Fibroblast of skin of abdomen (primary cell): ENCODE measurements around the gene SLC22A4. TPM values are rescaled to one million over a fixed set of nuclear protein-coding genes. Genes with fewer than 3 reads are reported as not detected.

Experiments
- DNase-seq: peaks from one replicate; pipeline ENCODE4 v3.0.0-alpha.2; 2013
- polyA plus RNA-seq, 2 experiments: library from polyadenylated mRNA; unstranded; fragments of 120-200 nt; gene quantifications; one replicate each; pipeline ENCODE4 v1.2.1, GENCODE V29; 2013; ENCODE audit not compliant: insufficient read length in 2 of 2

Gene SLC22A4
- 2.2 TPM for polyA plus RNA-seq (2013, experiment 1 of 2; ENCODE audit: insufficient read length)
- polyA plus RNA-seq (2013, experiment 2 of 2; ENCODE audit: insufficient read length), result 2.3 TPM

DNA sequence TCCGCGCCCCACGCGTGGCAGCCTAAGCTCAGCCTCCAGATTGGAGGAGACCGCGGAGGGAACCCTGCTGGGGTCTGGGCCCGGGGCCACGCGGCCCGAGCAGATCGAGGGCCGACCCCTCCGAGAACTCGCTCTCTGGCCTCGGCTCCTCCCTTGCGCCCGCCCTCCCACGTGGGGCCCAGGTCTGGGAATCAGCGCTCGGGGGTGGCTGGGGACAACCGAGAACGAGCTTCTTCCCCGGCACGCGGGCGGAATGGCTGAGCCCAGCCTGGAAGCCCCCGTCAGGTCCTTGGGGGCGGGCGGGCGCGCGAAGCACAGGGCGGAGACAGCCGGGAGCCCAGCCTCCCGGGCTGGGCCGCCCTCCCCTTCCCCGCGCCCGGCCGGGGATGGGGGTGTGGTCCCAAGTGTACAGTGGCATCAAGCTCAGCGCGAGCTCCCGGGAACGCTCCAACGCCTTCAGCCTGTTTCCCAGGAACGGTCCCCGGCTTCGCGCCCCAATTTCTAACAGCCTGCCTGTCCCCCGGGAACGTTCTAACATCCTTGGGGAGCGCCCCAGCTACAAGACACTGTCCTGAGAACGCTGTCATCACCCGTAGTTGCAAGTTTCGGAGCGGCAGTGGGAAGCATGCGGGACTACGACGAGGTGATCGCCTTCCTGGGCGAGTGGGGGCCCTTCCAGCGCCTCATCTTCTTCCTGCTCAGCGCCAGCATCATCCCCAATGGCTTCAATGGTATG is at the start of gene SLC22A4:
Gene SLC22A4 (plus strand): TSS at position 403 of the 736 bp plus-strand sequence. CDS start 223 bp downstream, at position 626.
- peak; percentile 97 for DNase-seq

DNA sequence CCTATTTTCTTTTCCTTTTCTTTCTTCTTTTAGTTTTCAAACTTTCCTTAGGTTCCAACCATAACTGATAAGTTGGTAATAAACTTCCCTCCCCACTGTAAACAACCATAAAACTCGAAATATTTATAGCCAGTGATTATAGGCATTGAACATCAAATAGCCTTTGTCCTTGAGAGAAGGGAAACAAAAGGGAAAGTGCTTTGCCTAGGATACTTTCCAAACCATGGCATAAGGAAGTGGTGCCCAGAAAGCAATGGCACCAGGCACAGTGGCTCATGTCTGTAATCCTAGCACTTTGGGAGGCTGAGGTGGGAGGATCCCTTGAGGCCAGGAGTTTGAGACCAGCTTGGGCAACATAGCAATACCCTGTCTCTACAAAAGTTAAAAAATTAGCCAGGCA is 48.6 kb upstream of the SLC22A4 start:
- no peak for DNase-seq

DNA sequence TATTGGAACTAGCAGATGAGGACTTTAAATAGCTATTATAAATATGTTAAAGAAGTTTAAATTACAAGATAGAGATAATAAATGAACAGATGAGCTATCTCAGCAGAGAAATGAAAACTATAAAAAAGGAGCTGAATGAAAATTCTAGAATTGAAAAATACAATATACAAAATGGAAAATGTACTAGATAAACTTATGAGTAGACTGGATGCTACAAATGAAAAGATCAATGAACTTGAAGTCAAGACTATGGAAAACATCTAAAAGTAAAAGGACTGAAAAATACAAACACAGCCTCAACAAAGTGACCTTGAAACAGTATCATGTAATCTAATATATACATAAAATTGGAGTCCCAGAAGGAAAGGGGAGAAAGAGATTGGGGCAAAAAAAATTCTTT is 47.4 kb upstream of the SLC22A4 start:
- DNase-seq, result no peak

DNA sequence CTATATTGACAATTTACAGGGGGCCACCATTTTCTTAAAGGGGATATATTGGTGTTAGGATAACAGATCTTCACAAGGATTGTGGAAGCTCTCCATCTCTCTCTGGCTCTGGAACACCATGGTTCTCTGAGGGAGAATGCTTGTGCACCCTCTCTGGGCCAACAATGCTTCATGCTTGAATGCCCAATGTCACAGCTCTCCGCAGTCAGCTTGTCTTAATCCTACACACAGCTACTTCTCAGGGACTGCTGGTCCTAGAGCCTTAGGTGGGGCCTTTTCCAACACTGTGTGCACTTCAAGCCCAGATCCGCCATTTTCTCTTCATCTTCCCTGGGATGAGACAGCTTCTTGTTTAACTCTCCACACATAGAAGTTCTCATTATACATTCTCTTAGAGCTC is 43.6 kb upstream of the SLC22A4 start:
- DNase-seq, result no peak

DNA sequence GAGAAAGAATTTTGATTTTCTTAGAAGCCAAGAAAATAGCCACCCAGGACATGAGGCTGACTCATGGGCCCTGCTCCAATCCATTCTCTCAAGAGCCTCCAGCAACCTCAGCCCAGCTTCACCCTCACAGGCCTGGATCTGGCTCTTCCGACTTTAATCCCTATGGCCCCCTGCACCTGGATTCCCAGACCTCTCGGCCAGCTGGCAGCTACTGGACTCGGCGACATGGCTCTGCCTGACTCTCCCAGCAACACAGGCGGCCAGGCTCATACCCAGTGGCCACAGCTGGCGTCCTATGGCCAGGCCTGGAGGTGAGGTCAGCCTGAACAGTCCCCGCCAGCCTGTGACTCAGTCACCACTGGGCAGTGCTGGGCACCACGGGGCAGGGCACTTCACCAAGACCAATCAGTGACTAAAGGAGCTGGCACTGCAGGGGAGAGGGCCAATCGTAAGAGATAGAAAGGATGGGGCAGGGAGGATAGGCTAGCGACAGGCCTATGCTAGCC is 42.9 kb upstream of the SLC22A4 start:
- DNase-seq, result no peak

DNA sequence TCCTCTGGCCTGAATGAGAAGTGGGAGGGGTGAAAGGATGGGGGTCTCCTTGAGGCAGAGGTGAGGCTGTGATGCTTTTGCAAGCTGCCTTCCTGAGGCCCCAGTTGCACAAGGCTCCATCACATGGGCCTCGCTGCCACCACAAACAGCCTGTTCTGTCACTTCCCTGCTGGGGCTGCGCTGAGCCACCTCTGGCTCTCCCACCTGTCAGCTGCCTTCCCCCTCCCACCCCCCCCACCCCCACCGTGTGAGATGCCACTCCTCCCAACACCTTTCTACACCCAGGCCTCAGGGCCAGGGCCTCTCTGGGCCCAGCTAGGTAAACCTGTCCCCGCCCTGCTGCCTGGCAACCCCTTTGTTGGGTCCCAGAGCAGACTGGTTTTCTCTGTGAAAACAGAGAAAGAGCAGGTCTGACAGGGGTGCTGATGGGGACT is 41.2 kb upstream of the SLC22A4 start:
- no peak for DNase-seq

DNA sequence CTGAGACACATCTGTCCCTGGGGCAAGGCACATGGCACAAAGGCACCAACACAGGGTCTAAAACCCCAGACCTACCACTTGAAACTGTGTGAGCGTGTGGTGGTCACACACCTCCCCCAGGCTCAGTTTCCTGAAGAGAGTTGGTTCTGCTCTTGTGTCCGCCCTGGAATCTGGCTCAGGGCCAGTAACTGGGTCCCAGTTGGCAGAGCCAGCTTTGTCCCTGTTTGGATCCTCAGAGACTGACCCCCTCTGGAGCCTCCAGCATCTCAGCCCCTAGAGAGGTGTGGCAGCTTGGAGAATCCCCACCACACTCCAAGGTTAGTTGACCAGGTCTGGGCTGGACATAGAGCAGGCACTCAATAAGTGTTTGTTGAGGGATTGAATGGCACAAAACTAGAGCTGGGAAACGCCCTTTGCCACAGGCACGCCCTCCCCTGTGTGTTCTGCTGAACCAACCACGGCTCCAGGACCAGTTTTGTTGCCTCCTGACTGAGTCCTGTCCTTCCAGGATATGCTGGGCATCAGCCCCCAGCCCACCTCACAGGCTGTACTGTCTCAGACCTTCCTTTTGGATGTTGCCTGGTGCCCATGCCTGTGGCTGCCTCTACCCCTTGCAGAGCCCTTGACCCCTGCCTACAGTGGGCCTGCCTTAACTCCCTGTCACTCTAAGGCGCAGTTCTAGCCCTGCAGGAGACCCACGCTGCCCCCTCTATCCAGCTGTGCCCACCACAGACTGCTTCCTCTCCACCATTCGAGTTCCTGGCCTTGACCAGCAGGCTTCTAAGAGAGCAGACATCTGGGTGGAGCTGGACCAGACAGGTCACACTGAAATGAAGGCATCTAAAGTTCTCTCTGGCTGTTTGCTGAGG is 40.5 kb upstream of the SLC22A4 start:
- DNase-seq, result no peak

DNA sequence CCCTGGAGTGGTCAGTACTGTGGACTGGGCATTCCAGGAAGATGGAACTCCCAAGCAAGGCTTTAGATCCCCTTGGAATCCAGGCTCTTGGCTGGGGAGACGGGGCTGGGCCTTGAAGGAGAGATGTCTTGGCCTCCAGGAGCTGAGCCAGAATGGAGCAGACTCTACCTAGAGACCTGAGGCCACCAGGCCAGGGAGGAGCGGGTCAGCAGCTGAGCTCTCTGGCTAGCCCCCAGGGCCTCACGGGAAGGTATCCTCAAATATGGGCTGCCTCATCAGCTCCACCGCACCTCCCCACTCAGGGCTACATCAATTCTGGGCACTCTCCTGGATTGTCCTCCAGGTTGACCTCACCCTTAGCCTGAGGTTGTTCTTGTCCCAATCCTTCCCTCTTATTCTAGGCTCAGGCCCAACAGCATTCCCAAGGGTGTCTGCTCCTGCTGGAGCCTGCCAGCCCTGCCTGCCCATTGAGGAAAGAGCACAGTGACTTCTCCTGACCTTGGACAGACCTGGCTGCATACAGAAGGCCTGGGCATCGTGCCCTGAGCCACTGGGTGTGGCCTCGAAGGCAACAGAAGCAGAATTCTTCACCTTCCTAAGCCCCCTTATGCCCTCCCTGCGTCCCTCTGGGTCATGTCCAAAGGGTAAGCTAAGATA is 39.7 kb upstream of the SLC22A4 start:
- DNase-seq, result no peak

DNA sequence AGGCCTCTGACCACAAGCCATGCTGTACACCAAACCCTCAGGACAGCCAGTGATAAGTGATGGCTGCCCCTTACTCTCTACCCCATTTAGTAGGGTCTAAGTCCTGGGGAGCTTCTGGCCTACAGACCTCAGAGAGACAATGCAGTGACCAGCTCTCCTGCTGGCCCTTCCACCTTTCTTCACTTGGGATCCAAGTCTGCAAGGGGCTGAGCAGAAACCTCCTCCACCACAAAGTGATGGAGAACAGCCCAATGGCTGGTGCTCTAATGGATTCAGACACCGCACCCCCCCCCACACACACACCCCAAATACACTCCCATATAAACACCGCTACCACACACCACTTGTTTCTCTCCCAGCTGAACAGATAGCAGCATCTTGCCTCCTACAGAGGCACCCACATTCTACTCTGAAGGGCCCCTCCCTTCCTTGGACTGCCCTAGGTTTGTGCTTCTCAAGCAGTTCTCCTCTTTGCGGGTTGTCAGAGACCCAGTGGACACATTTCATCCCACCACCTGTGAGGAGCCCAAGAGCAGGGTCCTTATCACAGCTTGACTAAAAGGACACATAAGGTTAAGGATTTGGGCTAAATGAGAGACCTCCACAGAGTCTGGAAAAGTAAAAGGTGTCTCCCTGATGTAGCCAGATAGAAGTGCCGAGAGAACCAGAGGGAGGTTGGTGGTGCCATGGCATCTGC is 38.0 kb upstream of the SLC22A4 start:
- no peak for DNase-seq

DNA sequence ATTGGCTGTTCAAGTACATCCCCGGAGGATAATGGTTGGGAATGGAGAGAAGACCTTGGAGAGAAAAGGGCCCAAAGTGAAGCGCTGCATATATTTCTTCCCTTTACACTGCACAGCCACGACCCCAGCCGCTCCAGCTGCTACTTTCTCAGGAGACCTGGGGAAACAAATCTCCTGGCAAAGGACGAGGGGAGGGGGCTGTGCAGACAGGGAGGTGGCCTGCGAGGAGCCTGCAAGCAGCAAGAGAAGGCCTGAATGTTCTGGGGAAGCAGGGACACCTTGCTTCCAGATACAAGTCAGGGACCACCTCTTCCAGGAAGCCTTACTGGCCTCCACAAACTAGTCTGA is 37.4 kb upstream of the SLC22A4 start:
- no peak for DNase-seq

DNA sequence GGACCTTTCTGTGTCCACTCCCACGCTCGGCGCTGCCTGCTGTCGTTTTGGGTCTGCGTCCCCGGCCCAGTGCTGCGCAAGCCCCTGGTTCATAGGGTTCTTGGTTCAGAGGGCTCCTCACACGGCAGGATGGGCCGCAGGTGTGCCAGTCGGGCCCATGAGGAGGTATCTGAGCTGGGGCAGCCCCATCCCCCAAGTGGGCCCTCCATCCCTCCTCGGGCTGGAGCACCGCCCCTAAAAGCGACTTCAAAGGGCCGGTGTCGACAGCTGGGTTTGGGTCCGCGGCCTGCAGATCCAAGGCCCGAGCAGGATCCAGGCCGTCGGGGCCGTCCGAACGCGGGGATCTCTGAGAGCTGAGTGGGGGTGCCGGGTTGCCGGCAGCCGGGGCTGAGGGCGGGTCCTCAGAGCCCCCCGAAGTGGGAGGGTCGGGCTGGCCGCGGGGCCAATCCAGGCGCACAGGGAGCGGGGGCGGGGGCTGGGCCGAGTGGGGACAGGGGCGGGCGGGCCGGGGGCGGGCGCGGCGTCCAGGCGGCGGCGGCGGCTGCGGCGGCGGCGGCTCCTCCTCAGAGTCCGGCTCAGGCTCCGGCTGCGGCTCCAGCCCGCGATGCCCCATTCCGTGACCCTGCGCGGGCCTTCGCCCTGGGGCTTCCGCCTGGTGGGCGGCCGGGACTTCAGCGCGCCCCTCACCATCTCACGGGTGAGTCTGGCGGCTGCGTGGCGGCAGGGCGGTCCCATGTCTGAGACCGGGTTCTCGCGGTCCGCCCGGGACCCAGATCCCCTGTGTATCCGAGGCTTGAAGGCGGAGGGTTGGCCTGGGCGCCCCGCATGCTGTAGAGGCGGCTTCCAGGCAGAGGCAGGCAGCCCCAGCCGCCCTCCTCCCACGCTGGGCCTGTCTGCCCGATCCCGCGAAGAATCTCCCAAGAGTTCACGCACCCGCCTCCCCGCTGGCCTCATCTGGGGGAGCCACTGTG is 36.8 kb upstream of the SLC22A4 start, which contains the start of gene PDLIM4:
Gene PDLIM4 (plus strand): TSS at position 566 of the 971 bp plus-strand sequence. CDS start 39 bp downstream, at position 605.
- peak; percentile 71 for DNase-seq

DNA sequence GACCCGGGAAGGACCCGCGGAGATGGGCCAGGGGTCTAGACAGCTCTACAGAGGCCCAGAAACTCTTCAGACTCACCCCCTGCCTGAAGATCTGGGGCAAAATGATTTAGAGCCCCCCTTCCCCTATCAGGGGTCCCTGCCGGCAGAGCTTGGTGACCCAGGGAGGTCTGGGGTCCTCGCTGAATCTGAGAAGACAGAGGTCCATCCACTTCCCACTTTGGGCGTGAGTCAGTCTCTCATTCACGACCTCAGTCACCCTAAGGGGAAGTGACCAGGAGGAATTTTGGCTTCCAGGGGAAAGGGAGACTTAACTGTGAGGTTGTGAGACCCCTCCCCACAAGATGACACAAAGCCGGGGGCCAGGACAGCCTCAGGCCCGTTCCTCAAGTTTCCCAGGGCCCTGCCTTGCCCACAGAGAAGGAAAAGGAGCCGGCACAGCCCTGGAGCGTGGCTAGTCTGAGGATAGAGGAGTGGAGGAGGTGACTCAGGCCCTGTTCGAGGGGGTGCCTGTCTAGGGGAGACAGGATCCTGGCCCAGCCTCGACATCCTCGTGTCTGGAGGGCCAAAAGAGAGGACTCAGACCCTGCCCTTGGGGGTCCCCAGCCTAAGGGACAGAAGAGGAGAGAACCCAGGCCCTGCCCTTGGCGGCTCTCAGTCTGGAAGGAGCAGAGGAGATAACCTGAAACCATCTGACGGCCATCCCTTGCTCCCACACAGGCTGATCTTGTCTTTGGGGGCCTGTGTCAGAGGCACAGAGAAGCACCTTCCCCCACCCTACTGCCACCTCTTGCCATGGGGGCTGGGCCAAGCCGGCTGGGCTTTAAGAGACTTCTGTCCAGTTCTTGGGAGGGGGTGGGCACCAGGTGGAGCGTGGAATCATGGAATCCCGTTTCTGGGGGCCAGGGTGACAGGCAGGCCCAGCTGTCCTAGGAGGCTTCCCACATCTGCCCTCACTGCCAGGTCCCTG is 35.8 kb upstream of the SLC22A4 start:
- peak; percentile 60 for DNase-seq

DNA sequence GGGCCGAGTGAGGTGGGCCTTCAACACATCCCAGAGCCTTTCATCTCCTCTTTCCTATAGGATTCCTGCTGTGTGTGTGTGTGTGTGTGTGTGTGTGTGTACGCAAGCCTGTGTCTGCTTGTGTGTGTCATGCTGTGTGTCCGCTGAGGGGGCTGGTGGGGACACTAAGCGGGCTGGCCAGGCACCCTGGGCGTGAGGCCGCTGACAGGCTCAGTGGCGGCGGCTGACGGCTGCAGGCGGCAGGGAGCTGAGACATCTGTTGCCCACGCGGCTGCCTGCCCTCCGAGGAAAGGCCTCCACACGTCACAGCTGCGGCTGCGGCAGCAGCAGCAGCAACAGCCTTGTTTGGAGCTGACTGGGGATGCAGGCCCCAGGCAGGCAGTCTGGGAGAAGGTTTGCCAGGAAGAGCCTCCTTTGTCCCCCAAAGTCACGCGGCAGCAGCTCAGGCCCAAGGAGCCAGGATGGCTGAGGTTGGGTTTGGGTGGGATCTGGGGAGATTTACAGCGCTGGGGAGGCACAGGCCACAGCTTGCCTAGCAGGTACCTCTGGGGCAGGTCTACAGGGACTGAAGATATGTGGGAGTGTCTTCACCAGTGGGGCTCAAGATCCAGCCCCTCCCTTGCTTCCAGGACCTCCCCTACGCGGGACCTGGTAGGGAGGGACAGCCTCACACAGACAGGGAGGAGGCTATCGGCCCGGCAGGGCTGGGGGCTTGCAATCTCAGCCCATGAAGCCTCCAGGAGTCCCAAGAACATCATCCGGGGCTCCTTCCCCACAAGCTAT is 34.9 kb upstream of the SLC22A4 start:
- DNase-seq, result peak; percentile 93

DNA sequence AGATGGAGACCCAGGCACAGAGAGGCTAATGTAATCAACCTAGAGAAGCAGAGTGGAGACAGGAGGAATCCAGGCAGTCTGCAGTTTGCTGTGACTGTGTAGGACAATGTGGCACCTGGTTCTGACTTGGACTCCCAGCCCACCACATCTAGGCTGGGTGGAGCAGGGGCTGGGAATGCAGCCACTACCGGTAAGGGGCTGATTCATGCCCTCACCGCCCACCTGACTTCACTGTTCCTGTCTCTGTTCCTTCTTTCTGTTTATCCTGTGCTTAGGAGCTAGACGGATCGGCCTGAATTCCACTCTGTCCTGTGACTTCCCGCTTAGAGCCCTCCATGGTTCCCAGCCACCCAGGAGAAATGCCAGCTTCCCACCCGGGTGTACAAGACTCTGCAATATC is 34.1 kb upstream of the SLC22A4 start:
- DNase-seq, result no peak

DNA sequence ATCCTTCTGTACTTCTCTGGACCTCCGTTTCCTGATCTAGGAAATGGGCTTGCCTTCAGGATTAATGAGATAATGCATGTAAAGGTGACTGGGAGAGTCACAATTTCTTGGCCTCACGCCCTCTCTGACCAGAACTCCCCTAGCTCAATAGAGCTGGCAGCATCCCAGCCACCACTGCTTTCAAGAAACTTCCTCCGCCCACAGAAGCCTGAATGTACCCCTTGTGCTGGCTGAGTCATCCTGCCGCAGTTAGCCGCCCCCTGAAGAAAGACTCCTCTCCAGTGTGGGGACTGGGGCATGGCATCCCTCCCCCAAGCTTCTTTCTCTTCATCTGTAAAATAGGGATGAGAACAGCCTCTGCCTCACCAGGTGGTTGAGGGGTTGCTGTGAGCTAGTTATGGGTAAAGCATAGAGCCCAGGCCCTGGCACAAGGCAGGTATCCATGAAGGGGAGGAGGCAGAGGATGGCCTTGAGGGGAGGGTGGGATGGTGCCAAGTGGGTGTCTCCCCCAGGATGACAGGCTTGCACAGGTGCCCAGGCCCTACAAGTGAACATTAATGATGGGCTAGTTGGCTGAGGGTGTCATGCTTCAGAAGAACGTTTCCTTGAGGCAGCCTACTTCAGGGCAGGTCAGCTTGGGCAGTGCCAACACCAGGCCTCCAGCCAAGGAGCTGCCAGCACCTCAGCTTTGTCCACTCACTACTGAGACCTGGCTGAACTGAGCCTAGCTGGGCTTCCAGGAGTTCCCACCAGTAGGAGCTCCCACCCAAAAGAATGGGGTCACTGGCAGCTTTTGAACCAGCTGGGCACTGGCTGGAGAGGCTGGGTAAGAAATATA is 33.3 kb upstream of the SLC22A4 start:
- DNase-seq, result peak; percentile 88

DNA sequence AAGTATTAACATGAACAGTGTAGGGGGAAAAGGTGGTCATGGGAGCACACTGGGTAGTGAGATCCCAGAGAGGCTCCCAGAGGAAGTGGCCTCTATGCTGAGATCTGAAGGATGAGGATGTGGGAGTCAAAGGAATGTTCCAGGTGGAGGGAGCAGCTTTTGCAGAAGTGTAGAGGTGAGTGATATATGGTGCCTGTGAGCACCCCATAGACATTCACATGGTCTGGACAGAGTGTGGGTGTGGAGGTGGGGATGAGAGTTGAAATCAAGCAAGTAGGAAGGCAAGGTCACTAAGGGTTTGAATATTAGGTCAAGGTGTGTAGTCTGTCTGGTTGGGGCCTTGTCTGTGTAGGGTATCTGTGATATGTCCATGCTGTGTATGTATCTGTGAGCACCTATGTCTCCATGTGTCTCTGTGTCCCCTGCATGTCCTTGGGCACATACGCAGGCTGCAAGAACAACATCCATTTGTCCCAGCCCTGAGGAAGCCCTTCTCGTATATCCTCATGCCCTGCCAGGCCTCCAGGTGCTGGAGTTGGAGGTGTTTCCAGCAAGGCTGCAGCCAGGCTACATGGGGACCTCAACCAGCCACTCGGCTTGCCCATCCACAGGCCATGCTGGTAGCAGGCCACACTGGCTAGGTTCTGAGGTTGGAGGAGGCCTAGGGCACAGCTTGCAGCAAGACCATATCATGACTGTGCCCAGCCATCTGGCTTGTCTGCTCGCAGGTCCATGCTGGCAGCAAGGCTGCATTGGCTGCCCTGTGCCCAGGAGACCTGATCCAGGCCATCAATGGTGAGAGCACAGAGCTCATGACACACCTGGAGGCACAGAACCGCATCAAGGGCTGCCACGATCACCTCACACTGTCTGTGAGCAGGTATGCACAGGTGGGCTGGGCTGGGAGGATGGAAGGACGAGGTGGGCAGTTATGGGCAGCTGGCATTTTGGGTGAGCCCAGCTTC is 32.0 kb upstream of the SLC22A4 start:
- no peak for DNase-seq
